CD4-positive, alpha-beta T cell treated with Interleukin-10 for 1 hour (primary cell): ENCODE results near the gene THAP9.

Source experiments
- DNase-seq: peaks from one replicate; pipeline ENCODE4 v3.0.0-alpha.2; 2020

The THAP9 gene

GRCh38 chr4:82965763-82966162, 65.2 kb downstream of the THAP9 start:
- no peak for DNase-seq

GRCh38 chr4:82968972-82969371, 68.4 kb downstream of the THAP9 start:
- no peak for DNase-seq

- DNase-seq: no peak
Measured at GRCh38 chr4:82969414-82969813, 68.9 kb downstream of the THAP9 start.
